Fibroblast of lung (primary cell): ENCODE measurements around the gene SIGLEC10. TPM values are rescaled to one million over a fixed set of nuclear protein-coding genes. Genes with fewer than 3 reads are reported as not detected.

Source experiments
- DNase-seq, 2 donors: peaks; one replicate each; pipeline versions ENCODE4 v3.0.0 to v3.0.0-alpha.2; 2010; ENCODE audit warnings: low read depth in 2 of 2
- H2AFZ ChIP-seq: 2 replicates; pipeline ENCODE4 v1.5.1; 2012; ENCODE audit warnings: low read length, control low read depth, inconsistent platforms
- H3K27ac ChIP-seq: 2 replicates; pipeline ENCODE4 v1.5.1; 2011; ENCODE audit warnings: low read length, control low read depth; ENCODE audit not compliant: insufficient read depth
- H3K27me3 ChIP-seq: 2 replicates; pipeline ENCODE4 v1.5.1; 2011; ENCODE audit warnings: mild to moderate bottlenecking, low read length; ENCODE audit not compliant: control insufficient read depth, insufficient read depth
- H3K36me3 ChIP-seq: 2 replicates; pipeline ENCODE4 v1.5.1; 2011; ENCODE audit warnings: low read length; ENCODE audit not compliant: control insufficient read depth, insufficient read depth
- H3K4me1 ChIP-seq: 2 replicates; pipeline ENCODE4 v1.5.1; 2011; ENCODE audit warnings: low read length; ENCODE audit not compliant: control insufficient read depth, insufficient read depth; ENCODE audit errors: extremely low read depth
- H3K4me2 ChIP-seq: 2 replicates; pipeline ENCODE4 v1.5.1; 2011; ENCODE audit warnings: low read length, control low read depth; ENCODE audit not compliant: insufficient read depth; ENCODE audit errors: extremely low read depth
- H3K4me3 ChIP-seq, 4 experiments: fragments of 200-600 bp in 1 of 4; sonication (generic) in 1 of 4; replicated peaks in 1 of 4; 2 replicates each; pipeline ENCODE4 v1.5.1; 2011 to 2016; ENCODE audit warnings: low read length in 4 of 4, low read depth in 3 of 4, mild to moderate bottlenecking in 3 of 4, control low read depth in 2 of 4, inconsistent platforms in 1 of 4, mixed read lengths in 1 of 4; ENCODE audit not compliant: insufficient read depth in 1 of 4; ENCODE audit errors: control extremely low read depth in 1 of 4
- H3K79me2 ChIP-seq: 2 replicates; pipeline ENCODE4 v1.5.1; 2012; ENCODE audit warnings: mild to moderate bottlenecking, low read length, inconsistent platforms; ENCODE audit not compliant: control insufficient read depth, insufficient read depth
- H3K9ac ChIP-seq: 2 replicates; pipeline ENCODE4 v1.5.1; 2011; ENCODE audit warnings: mild to moderate bottlenecking, low read length, control low read depth; ENCODE audit not compliant: insufficient read depth
- H3K9me3 ChIP-seq: 2 replicates; pipeline ENCODE4 v1.5.1; 2012; ENCODE audit warnings: low read depth, low read length; ENCODE audit not compliant: control insufficient read depth, insufficient read depth
- H4K20me1 ChIP-seq: 2 replicates; pipeline ENCODE4 v1.5.1; 2011; ENCODE audit warnings: low read length; ENCODE audit not compliant: control insufficient read depth, insufficient read depth; ENCODE audit errors: extremely low read depth
- CTCF ChIP-seq, 2 donors: IDR thresholded peaks in 1 of 2; conservative IDR thresholded peaks in 1 of 2; 1 replicate in 1 of 2; 2 replicates in 1 of 2; pipeline ENCODE4 v1.5.1; 2011 to 2012; ENCODE audit warnings: low read length in 2 of 2, control low read depth in 1 of 2, inconsistent platforms in 1 of 2, low read depth in 1 of 2, mild to moderate bottlenecking in 1 of 2
- EZH2 ChIP-seq: IDR thresholded peaks from 2 replicates; pipeline ENCODE4 v1.5.1; 2012; ENCODE audit warnings: low read length, control low read depth, mild to moderate bottlenecking; ENCODE audit errors: missing control alignments
- polyA plus RNA-seq, 2 donors: library from polyadenylated mRNA; depleted of rRNA in 1 of 2; stranded (reverse) in 1 of 2; unstranded in 1 of 2; fragments of >200 nt; gene quantifications; 2 replicates each; pipeline ENCODE4 v1.2.1, GENCODE V29; 2011 to 2012; ENCODE audit warnings: missing spikeins in 1 of 2
- total RNA-seq: library from RNA; depleted of rRNA; stranded (reverse); fragments of >200 nt; gene quantifications from 2 replicates; pipeline ENCODE4 v1.2.1, GENCODE V29; 2014

The SIGLEC10 gene
- total and polyA plus RNA-seq, 2 donors (not counting 1 experiment from before 2014, with no cell fraction given) = not detected

GRCh38 chr19:51462681-51463080 lies 45.2 kb upstream of the SIGLEC10 start:
- Histone ChIP-seq H3K4me2 (no peak overlapping the region), H2AFZ (no peak overlapping the region), H3K27ac (no peak overlapping the region), H4K20me1 (no peaks in the 10 kb centered on the region), H3K4me3 (no peak overlapping the region), H3K4me1 (no peaks in the 10 kb centered on the region), H3K36me3 (no peaks in the 10 kb centered on the region), H3K9ac (no peak overlapping the region), H3K79me2 (no peaks in the 10 kb centered on the region), H3K9me3 (no peaks in the 10 kb centered on the region), H3K27me3 (no peaks in the 10 kb centered on the region)
- no peak for DNase-seq
- TF ChIP-seq EZH2 (no peak), CTCF (conservative IDR thresholded peaks at IDR 0.05 in 1 of 2, IDR thresholded peaks at IDR 0.05 in 1 of 2; ENCODE audit: low read depth in 1 of 2, low read length in 2 of 2) (no peak)

GRCh38 chr19:51462276-51462675 lies 44.8 kb upstream of the SIGLEC10 start:
- H2AFZ ChIP-seq = no peak overlapping the region
- H3K4me3 ChIP-seq = no peak overlapping the region
- DNase-seq = no peak
- H3K27me3 ChIP-seq = no peaks in the 10 kb centered on the region
- TF ChIP-seq EZH2 (no peak), CTCF (conservative IDR thresholded peaks at IDR 0.05 in 1 of 2, IDR thresholded peaks at IDR 0.05 in 1 of 2; ENCODE audit: low read depth in 1 of 2, low read length in 2 of 2) (no peak)
- H4K20me1 ChIP-seq = no peaks in the 10 kb centered on the region
- H3K36me3 ChIP-seq = no peaks in the 10 kb centered on the region
- H3K9ac ChIP-seq = no peak overlapping the region
- H3K27ac ChIP-seq = no peak overlapping the region
- no peak overlapping the region for H3K4me2 ChIP-seq
- no peaks in the 10 kb centered on the region for H3K4me1 ChIP-seq
- H3K79me2 ChIP-seq = no peaks in the 10 kb centered on the region
- no peaks in the 10 kb centered on the region for H3K9me3 ChIP-seq

- no peaks in the 10 kb centered on the region for H3K27me3 ChIP-seq
- H3K4me1 ChIP-seq = no peaks in the 10 kb centered on the region
- H3K9me3 ChIP-seq = no peaks in the 10 kb centered on the region
- no peak overlapping the region for H3K4me3 ChIP-seq
- H3K9ac ChIP-seq = no peak overlapping the region
- no peaks in the 10 kb centered on the region for H3K79me2 ChIP-seq
- no peaks in the 10 kb centered on the region for H3K36me3 ChIP-seq
- DNase-seq = no peak
- H3K27ac ChIP-seq = no peak overlapping the region
- no peak overlapping the region for H3K4me2 ChIP-seq
- no peak overlapping the region for H2AFZ ChIP-seq
- no peaks in the 10 kb centered on the region for H4K20me1 ChIP-seq
- TF ChIP-seq CTCF (conservative IDR thresholded peaks at IDR 0.05 in 1 of 2, IDR thresholded peaks at IDR 0.05 in 1 of 2; ENCODE audit: low read depth in 1 of 2, low read length in 2 of 2) = no peak
- no peak for TF ChIP-seq EZH2
Measured at GRCh38 chr19:51461723-51462161, 44.3 kb upstream of the SIGLEC10 start.
